ENCODE measurements around the gene ERBB4. TPM values are rescaled to one million over a fixed set of nuclear protein-coding genes. Genes with fewer than 3 reads are reported as not detected.

Gene ERBB4
- total RNA-seq, 1 donor from 2014 or later, result not detected

DNA sequence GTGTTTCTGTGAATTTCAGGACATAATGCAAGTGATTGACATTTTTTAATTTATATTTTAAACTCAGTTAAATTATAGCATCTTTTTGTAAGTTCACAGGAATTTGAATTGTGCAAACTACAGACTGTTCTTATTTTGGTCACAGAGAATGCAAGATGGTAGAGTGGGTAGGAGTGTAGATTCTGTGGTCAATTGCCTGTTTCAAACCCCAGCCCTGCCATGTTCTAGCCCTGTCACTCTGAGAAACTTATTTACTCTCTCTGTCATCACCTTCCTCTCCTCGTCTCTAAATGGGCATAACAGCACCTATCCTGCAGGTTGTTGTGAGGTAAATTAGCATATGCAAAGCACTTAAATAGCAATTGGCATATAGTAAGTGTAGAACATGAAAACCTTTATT is 1102.4 kb downstream of the ERBB4 start:
- intact Hi-C loops (cut with micrococcal nuclease), result no loop called here

GRCh38 chr2:211435331-211435730 is 1103.3 kb downstream of the ERBB4 start:
- intact Hi-C loops (cut with micrococcal nuclease), result no loop called here

DNA sequence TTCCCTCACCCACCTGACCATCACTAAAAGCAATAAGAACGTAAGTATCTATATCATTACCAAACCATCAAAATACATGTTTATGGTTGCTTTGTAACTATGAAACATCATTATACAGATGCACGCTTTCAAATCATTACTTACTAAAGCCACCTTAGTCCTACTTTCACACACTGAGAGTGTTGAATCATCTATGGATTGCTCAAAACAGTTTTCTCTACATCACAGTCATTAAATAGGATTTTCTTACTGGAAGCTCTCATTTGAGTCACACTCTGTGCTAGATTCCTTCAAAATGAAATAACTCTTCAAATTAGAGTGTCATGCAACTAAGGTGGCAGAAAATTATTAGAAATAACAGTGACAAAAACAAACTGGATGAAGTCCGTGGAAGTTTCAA is 1103.8 kb downstream of the ERBB4 start:
- intact Hi-C loops (cut with micrococcal nuclease), result no loop called here

GRCh38 chr2:211429256-211429920 is 1109.2 kb downstream of the ERBB4 start:
- intact Hi-C loops (cut with micrococcal nuclease), result no loop called here

DNA sequence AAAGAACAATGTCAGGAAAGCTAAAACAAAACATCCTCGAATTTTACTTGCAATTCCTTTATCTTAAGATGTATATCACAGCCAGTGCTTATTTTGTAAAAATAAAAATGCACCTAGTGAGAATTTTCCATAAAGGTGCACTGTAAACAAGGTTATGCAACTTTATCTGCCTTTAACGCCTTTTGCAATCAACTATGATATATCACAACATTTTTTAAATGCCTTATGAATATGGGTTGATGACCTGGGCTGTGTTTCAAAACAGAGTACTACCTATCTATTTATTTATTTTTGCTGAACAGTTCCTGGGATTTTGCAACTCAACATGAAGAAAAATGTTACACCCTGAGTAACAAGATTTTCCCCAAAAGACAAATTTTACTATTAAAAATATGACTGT is 1112.4 kb downstream of the ERBB4 start:
- intact Hi-C loops (cut with micrococcal nuclease), result no loop called here

GRCh38 chr2:211423018-211423417 is 1115.6 kb downstream of the ERBB4 start:
- intact Hi-C loops (cut with micrococcal nuclease), result no loop called here

DNA sequence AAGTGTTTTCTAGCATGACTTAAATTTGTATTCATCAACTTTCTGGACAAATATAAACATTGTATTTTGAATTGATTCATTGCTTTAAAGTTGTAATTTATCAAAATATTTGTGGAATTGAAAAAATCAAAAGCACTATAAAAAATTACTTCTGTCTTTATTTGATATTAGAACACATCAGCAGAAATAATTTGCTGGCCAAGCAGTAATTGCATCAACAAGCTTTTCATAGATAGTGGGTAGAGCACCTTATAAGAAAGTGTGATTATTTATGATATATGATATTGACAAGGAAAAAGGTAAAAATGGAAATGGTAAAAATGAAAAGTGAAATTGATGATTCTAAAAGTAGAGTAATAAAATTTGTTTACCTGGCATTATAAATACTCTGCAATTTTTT is 1121.1 kb downstream of the ERBB4 start:
- intact Hi-C loops (cut with micrococcal nuclease), result no loop called here

- intact Hi-C loops (cut with micrococcal nuclease), result no loop called here
These were observed 1122.2 kb downstream of the ERBB4 start for GRCh38 chr2:211416373-211416772.

GRCh38 chr2:211413746-211414145 is 1124.9 kb downstream of the ERBB4 start:
- intact Hi-C loops (cut with micrococcal nuclease), result no loop called here

DNA sequence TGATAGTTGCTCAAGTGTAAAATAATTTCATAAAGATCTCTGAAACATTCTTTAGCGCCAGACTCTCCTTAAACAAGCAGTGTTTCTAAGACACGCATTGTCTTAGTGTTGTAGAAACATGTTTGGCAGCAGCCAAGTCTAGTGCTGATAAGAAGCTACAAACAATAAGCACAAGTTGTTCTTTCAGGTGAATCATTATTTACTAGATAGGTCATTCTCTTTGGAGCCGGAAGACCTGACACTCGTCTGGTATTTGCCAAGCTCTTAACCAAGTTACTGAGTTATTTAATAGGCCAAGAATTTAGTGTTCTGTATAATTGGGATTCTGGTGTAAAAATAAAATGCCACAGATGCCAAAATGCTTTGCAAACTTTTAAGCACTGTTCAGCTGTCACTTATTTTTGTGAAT is 1130.1 kb downstream of the ERBB4 start:
- intact Hi-C loops (cut with micrococcal nuclease), result no loop called here

GRCh38 chr2:211407076-211407475 is 1131.5 kb downstream of the ERBB4 start:
- intact Hi-C loops (cut with micrococcal nuclease), result no loop called here

GRCh38 chr2:211405036-211405435 is 1133.6 kb downstream of the ERBB4 start:
- intact Hi-C loops (cut with micrococcal nuclease), result no loop called here

DNA sequence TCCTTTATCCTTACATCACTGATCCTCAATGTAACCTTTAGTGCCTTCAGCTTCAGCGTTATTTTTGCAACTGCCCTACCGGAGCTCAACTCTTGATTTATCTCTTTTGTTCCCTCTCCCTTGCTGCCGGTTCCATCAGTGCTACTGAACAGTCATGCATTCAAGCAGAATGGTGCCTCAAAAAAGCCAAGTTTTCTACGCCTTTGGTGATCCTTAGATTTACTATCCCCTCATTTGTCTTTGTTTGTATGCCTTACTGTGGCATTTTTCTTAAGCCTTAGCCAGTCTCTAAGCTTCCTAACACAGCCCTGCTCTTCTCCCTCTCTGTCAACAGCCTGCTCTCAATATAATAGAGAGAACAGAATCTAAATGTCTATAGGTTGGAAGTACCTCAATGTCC is 1134.5 kb downstream of the ERBB4 start:
- intact Hi-C loops (cut with micrococcal nuclease), result no loop called here

GRCh38 chr2:211401328-211401727 is 1137.3 kb downstream of the ERBB4 start:
- intact Hi-C loops (cut with micrococcal nuclease), result no loop called here

DNA sequence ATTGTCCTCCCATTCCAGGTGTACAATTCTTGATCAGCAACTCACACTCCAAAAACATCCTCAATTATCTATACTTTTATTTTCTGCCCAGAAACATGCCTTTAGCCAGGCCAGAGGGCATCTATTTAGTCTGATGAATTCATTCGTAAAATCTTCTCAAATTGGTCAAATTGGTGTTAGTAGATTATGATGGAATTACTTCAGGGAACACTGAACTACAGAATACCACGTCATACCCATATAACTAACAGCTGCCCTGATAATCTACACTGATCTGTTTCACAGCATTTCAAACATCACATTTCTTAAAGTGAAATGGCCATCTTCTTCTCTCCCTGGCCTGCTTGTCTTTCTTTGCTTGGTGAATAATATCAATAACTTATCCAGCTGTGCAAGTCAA is 1140.8 kb downstream of the ERBB4 start:
- intact Hi-C loops (cut with micrococcal nuclease), result no loop called here

GRCh38 chr2:211396815-211397214 is 1141.8 kb downstream of the ERBB4 start:
- intact Hi-C loops (cut with micrococcal nuclease), result no loop called here

DNA sequence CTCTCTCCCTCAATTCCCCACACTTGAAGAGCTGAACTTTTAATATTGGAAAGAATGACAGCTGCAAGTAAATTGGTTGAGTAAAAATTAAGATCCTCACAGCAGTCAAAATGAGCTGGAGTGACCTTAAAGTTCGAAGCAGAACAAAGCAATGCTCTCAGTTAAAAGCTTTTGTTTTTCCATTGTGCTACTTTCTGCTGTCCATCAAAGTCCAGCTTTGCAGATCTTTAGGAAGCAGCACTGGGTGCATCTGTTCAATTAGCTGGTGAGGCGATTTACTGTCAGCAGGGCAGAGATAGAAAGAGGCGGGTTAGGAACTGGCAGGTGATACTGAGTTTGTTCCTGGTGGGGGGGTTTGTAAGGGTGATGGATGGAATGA is 1147.4 kb downstream of the ERBB4 start:
- intact Hi-C loops (cut with micrococcal nuclease), result no loop called here

DNA sequence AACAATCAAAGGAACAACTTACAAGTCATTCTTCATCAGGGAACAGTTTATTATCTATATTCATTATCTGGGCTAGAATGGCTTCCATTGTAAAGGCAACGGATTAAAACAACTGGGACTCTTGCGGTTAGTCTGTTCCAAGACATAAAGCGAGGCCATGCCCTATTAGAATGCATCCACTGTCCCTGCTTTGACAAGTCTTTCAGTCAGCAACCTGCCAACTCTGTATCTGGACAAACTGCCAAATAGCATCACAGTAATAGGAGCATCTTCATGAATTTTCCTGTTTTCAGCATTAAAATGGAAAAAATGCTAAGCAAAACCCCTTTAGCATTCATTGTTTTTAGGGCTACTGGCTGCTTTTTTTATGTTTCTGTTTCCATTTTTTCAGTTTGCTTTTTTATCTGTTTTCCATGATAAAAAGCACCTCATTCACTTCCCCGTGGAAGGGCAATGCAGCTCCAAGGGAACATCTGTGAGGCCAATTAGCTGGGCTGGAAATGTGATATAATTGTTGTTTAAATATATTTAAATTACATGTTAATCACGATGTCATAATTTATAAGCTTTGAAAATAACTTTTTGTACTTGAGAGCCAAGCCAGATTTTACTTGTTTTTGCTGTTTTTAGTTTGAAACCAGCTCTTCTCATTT is 1147.9 kb downstream of the ERBB4 start:
- intact Hi-C loops (cut with micrococcal nuclease), result no loop called here

GRCh38 chr2:211387734-211388133 is 1150.9 kb downstream of the ERBB4 start:
- intact Hi-C loops (cut with micrococcal nuclease), result no loop called here

DNA sequence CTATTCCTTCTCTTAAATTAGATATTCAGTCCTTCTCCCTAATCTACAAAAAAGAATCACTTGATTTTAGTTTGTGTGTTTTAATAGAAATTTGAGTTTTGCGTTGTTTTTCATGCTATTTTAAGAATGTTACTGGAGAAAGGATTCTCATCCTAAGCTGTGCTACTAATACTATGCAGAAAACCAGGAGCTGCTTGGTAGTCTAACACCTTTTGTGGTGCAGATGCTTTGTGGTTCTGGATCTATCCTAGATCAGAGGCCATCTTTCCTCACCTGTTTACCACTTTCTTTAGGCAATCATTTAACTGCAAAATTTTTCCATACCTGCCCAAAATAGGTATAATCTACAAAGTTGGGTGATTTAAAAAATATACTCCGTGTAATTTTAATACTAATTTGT is 1158.6 kb downstream of the ERBB4 start:
- intact Hi-C loops (cut with micrococcal nuclease), result no loop called here

DNA sequence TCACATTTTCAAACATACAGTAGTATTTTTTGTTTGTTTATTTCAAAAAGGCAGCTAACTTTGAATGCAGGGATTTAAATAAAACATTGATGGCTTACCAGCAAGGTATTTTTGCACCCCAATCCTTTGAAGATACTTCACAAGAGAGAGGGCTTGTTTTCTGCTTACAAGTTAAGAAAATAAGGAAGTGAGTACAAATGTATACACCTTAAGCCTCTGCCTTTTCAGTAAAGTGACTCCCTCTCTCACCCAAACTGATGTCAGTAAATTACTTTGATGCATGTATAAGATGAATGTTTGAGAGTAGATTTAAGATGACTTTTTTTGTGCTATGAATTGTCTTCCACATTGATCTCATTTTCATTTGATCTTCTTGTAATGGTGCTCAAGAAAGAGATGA is 1162.2 kb downstream of the ERBB4 start:
- intact Hi-C loops (cut with micrococcal nuclease), result no loop called here

- intact Hi-C loops (cut with micrococcal nuclease), result no loop called here
These were observed 1165.4 kb downstream of the ERBB4 start for GRCh38 chr2:211373203-211373602.

- intact Hi-C loops (cut with micrococcal nuclease), result no loop called here
These were observed 1167.1 kb downstream of the ERBB4 start for GRCh38 chr2:211371465-211371864.

Measured in T-helper 2 cell treated with Interferon-gamma antibody and Interleukin-4, amounts not matched to agents 100 ng/mL and 5 ng/mL, for 36 hours (primary cell).